Posterior cingulate gyrus (tissue), 11 donors: ENCODE measurements around the gene TCFL5.
"Not testable (repeated sequence)": the region's sequence is repeated elsewhere in the genome, so short reads cannot be mapped to it uniquely, and the experiment has no call there.

Source experiments
- DNase-seq, 10 donors: peaks; one replicate each; pipeline versions ENCODE4 v3.0.0 to v3.0.0-alpha.2; 2020 to 2021; ENCODE audit warnings: mixed read lengths in 3 of 10
- intact Hi-C: fragments of 100-400 bp; cut with DNase I; formaldehyde crosslinking; loops from one replicate; pipeline ENCODE4 v1.15.1; 2023

The TCFL5 gene

DNA sequence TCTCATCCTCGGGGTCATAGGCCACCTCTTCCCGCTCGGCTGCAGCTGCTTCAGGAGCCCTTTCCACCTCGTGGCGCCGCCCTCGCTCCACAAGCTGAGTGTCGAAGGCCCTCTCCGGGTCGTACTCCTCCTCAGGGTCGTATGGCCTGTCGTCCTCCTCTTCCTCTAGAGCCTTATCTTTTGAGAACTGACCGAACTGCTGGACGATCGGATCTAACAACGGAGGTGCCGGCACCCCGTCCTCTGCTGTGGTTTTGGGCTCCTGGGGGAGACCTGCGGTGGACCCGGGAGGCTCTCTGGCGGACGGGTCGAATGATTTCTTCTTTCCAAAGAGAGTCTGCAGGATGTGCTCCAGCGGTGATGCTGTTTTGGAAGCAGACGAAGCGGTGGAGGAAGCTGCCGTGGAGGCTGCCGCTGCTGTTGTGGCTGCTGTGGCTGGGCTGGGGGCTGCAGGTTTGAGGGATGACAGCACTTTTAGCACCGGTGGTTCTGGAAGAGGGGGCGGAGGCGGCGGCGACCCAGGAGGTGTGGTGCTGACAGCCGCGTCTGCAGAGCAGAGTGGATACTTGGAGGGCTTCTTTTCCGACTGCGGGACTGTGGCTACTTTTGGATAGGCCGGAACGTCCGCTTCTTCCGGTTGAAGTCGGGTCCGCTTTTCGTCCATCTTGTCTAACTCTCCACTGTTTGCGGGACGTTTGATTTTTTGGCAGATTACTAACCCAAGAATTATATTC is 20.2 kb upstream of the TCFL5 start:
- intact Hi-C loops = no loop called here
- peak in 2 of 10 donors; percentile 54 to 65 for DNase-seq

DNA sequence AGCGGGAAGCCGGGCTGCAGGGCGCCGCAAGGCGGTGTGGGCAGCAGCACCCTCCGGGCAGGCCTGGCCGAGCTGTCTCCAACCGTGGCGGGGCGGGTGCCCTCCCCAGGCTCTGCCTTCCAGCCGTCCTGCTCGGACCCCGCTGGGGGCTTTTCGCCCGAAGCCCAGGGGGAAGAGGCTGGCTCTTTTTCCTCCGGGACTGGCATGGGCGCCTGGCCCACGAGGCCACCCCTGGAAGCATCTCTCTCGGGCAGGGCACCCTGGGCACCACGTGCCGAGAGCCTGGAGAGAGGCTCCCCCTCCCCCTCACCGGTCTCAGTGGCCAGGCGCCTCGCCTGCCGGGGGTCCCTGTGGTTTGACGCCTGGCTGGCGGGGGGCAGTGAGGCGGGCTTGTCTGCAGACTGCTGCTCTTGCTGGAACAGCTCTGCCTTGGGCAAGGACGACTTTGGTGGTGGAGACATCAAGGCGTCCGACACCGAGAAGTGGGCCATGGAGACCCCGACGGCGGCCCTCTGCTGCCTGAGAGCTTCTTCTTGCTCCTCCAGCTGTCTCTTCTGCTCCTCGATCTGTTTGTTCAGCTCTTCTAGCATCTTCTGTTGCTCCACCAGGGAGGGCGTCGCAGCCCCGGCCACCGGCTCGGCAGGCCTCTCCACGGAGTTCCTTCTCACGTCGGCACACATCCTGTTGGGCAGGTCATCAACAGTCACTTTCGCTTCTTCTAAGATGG is 19.5 kb upstream of the TCFL5 start:
- intact Hi-C loops = no loop called here

DNA sequence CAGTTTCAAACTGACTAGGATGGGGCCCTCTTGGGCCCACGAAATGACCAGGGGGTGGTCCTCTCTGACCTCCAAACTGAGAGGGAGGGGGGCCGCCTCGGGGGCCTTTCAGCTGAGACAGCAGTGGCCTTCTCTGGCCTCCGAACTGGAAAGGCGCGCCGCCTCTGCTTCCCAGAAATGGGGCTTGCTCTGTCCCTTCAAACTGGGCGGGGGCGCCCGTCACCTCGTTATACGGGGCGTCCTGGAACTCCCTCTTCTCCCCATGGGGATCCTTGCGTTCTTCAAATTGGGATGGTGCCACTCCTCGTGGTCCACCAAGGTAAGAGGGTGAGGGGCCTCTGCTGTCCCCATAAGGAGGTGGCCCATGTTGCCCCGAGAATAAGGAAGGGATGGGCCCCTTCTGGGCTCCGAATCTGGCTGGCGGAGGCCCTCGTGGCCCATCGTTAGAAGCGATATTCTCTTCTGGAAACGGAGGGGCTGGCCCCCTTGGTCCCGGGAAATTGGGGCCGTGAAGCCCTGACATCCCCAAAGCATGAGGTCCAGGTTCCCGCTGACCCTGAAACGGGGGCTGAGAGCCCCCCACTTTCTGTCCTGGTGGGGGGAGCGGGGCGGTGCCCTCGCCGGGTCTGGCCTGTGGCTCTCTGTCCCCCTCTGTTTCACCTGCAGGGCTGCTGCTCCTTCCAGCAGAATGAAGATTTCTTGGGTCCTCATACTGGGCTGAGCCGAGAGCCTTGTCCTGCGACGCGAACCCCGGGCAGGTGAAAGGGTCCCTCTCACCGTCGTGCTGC is 18.7 kb upstream of the TCFL5 start:
- intact Hi-C loops = no loop called here
- DNase-seq = peak in 2 of 10 donors; percentile 62 to 75

More for the DNA sequence above, 19.5 kb upstream of the TCFL5 start:
- DNase-seq = peak in 2 of 10 donors; percentile 65 to 78

- DNase-seq = peak in 1 of 10 donors; percentile 84
- intact Hi-C loops = loop anchor here (5.0 kb wide), 1 partner anchor 48 kb away; the partner anchor contains the start of gene DIDO1
Observed at GRCh38 chr20:62879275-62880146, 17.9 kb upstream of the TCFL5 start.

DNA sequence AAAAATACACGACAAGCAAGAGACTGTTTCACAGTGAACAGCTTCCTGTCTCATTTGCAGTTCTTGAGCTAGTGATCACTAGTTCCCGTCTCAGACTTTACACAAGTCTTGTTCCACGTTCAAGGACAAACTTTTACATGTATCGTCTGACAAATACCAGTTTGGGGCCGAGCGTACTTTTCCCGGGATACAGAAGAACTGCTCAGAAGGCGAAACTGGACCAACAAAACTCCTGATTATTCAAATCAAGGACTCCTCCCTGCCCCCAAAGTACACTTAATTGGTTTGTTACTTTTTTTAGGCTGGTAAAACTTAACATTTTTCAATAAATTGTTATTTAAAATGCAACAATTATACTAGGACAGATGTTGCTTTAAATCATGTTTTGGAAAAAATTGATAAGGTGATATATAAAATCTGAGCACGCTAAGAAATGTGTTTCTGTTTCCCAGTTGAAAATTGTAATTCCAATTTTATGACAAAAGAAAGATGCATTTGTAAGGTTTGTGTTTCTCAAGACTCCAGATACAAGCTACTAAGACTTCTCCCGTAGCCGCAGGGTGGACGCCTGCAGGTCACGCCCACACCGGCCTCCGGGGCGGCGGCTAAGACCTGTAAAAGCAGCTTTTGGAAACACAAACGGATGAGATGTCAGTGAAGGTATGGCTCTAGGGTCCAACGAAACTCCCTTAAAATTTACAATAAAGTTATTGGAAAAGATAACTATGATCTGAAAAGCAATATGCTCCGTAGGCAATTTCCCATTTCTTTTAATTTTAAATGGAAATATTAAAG is 16.8 kb upstream of the TCFL5 start:
- peak in 1 of 10 donors; percentile 24 for DNase-seq
- intact Hi-C loops = loop anchor here (5.0 kb wide), 1 partner anchor 49 kb away; the partner anchor contains the start of gene DIDO1

DNA sequence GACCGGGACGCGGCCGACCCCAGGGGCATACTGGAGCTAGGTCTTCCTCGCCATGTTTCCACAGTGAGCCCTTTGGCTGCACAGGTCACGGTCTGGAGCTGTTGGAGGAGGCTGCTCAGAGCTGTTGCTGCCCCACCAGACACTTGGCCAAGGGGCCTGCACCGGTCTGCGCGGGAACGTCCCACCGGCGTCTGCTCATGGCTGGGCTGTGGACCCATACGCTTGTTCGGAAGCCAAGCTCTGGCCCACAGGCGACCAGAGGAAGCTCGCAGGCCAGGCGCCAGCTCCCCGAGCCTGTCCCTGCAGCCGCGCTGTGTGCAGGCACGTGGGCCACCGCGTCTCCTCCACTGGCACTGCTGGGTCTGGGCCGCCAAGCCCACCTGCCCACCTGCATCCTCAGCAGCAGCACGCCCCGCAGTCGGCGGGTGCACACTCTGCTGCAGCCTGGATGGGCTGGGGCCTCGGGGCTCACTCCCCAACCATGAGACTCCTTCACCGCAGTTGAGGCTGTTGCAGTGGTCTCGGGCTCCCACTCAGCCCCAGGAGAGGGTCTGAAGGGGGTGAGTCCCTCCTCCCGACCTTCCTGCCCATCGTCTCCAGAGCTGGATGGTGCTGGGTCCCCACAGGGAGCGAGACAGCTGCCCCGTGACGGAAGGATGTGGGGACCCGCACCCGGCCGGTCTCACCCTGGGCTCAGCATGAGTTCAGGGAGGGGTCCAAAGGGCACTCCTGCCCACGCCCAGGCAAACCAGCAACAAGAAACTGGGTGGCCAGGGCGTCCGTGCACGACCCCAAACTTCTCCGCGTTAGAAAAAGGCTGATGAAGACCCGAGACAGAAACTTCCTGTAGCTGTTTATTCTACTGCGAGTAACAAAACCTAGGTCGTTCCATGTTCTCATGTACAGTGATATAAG is 15.5 kb upstream of the TCFL5 start:
- DNase-seq = peak in 3 of 10 donors; percentile 79 to 89 (median 83)
- intact Hi-C loops = loop anchor here (5.0 kb wide), 1 partner anchor 50 kb away; the partner anchor contains the start of gene DIDO1

DNA sequence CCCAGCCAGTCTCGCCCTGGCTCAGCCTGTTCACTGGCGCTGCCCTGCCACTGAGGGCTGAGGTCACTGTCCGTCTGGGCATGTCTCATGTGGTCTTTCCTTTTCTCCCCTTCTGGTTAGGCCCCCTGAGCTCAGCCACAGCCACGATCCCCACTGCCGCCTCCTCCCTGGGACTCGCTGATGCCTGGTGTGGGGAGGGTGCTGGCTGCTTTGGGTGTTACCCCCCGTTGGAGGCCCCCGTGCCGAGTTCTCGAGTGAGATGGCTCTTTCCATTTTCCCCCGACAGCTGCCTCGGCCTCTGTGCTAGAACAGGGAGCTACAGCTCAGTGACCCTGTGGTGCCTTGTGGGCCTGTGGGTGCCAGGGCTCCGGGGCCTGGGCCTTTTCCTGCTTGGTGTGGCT is 14.9 kb upstream of the TCFL5 start:
- DNase-seq = peak in 2 of 10 donors; percentile 54 to 79
- intact Hi-C loops = loop anchor here (5.0 kb wide), 1 partner anchor 51 kb away; the partner anchor contains the start of gene DIDO1

- intact Hi-C loops = loop anchor here (5.0 kb wide), 1 partner anchor 52 kb away; the partner anchor contains the start of gene DIDO1
- DNase-seq = peak; percentile 66 to 97 (median 82)
Observed at GRCh38 chr20:62875419-62876361, 14.1 kb upstream of the TCFL5 start.

GRCh38 chr20:62874964-62875344 is 13.3 kb upstream of the TCFL5 start:
- peak in 1 of 10 donors; percentile 4 for DNase-seq
- intact Hi-C loops = loop anchor here (5.0 kb wide), 1 partner anchor 52 kb away; the partner anchor contains the start of gene DIDO1

GRCh38 chr20:62873681-62874031 is 12.0 kb upstream of the TCFL5 start:
- intact Hi-C loops = not testable (repeated sequence)
- DNase-seq = peak in 8 of 10 donors; percentile 66 to 95 (median 74)

DNA sequence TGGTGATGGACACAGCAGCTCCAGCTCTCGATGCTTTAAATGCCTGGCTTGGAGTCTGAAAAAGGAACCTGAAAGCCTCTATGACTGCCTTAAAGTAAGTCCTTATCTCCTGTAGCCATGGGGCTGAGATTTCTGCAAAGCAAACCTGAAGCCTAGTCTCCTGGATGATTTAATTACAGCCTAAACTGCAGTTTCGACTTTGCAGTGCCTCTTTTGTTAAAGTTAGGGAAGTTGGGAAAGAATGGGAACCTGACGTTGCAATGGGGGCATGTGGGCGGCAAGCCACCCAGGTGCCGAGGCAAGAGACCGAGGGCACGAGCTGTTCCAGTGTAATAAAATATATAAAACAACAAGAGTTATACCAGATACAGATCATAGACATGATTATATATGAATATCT is 11.7 kb upstream of the TCFL5 start:
- peak in 1 of 10 donors; percentile 3 for DNase-seq
- intact Hi-C loops = no loop called here

- intact Hi-C loops = no loop called here
Observed at GRCh38 chr20:62872862-62873261, 11.2 kb upstream of the TCFL5 start.

GRCh38 chr20:62872184-62872847 is 10.7 kb upstream of the TCFL5 start:
- intact Hi-C loops = no loop called here
- peak in 2 of 10 donors; percentile 58 to 67 for DNase-seq

More at GRCh38 chr20:62872862-62873261, 11.2 kb upstream of the TCFL5 start:
- DNase-seq = peak in 1 of 10 donors; percentile 5

DNA sequence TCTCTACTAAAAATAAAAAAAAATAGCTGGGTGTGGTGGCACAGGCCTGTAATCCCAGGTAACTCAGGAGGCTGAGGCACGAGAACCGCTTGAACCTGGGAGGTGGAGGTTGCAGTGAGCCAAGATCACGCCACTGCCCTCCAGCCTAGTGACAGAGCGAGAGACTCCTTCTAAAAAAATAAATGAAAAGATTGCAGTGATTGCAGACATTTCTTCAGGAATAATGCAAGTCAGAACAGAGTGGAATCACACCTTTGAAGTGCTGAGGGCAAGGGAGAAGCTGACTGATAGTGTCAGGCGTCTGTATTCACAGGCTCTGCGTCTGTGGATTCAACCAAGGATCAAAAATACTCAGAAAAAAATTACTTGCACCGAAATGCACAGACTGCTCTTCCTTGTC is 2.6 kb upstream of the TCFL5 start:
- intact Hi-C loops = no loop called here
- DNase-seq = peak in 1 of 10 donors; percentile 5

- intact Hi-C loops = no loop called here
- DNase-seq = peak in 3 of 10 donors; percentile 70 to 87 (median 72)
Observed at GRCh38 chr20:62860924-62861691, 514 bp downstream of the TCFL5 start.
